A673 (cell line): ENCODE results near the gene MICAL2. TPM values are rescaled to one million over a fixed set of nuclear protein-coding genes. Genes with fewer than 3 reads are reported as not detected.

ENCODE experiments used
- BruUV-seq: library from RNA; stranded (reverse); fragments of 400-500 nt; replicated peaks from 2 replicates; lab custom pipeline; 2021; lab: Mats Ljungman, UMichigan
- CTCF ChIA-PET: fragments of 300-600 bp; sonication (Branson Sonifier 250); formaldehyde crosslinking; loops from one replicate; lab custom pipeline; 2022; ENCODE audit warnings: antibody characterized with exemption; lab: Charles Lee
- POLR2A ChIA-PET: fragments of 300-600 bp; sonication (Branson Sonifier 250); formaldehyde crosslinking; loops from one replicate; lab custom pipeline; 2022; ENCODE audit warnings: antibody characterized with exemption; ENCODE audit not compliant: low non-redundant PET; lab: Charles Lee
- DNase-seq: peaks from one replicate; pipeline ENCODE4 v3.0.0-alpha.2; 2015; ENCODE audit warnings: low spot score
- H3K27ac ChIP-seq: fragments of 200-600 bp; sonication (generic); 2 replicates; pipeline ENCODE4 v1.5.1; 2016; ENCODE audit warnings: mixed run types, low read depth, mild to moderate bottlenecking, mixed read lengths, antibody characterized with exemption, low read length; ENCODE audit not compliant: poor library complexity, severe bottlenecking
- H3K27me3 ChIP-seq: fragments of 200-600 bp; sonication (generic); replicated peaks from 2 replicates; pipeline ENCODE4 v1.6.1; 2017; ENCODE audit warnings: mixed run types, low read depth, mild to moderate bottlenecking, mixed read lengths, antibody characterized with exemption, low read length; ENCODE audit not compliant: insufficient read depth, poor library complexity
- H3K36me3 ChIP-seq: fragments of 200-600 bp; sonication (generic); 2 replicates; pipeline ENCODE4 v1.6.1; 2016; ENCODE audit warnings: mixed run types, mild to moderate bottlenecking, mixed read lengths, antibody characterized with exemption, low read length; ENCODE audit not compliant: insufficient read depth, poor library complexity, severe bottlenecking
- H3K4me1 ChIP-seq: fragments of 200-600 bp; sonication (generic); 2 replicates; pipeline ENCODE4 v1.6.1; 2017; ENCODE audit warnings: mixed run types, mild to moderate bottlenecking, mixed read lengths, antibody characterized with exemption, low read length; ENCODE audit not compliant: insufficient read depth, poor library complexity, severe bottlenecking
- H3K4me3 ChIP-seq: fragments of 200-600 bp; sonication (generic); 2 replicates; pipeline ENCODE4 v1.5.1; 2016; ENCODE audit warnings: low read depth, mixed run types, mild to moderate bottlenecking, mixed read lengths, low read length; ENCODE audit not compliant: poor library complexity, severe bottlenecking
- H3K9me3 ChIP-seq: fragments of 200-600 bp; sonication (generic); 2 replicates; pipeline ENCODE4 v1.6.1; 2016; ENCODE audit warnings: mixed run types, low read depth, mild to moderate bottlenecking, mixed read lengths, antibody characterized with exemption, low read length; ENCODE audit not compliant: poor library complexity, severe bottlenecking
- CTCF ChIP-seq: fragments of 300-800, 200-600 bp; sonication (generic); conservative IDR thresholded peaks from 2 replicates; pipeline ENCODE4 v1.5.1; 2017; ENCODE audit warnings: low read depth, mild to moderate bottlenecking, antibody characterized with exemption, low read length, moderate library complexity, mixed read lengths
- EZH2 ChIP-seq: fragments of 200-600 bp; sonication (generic); IDR thresholded peaks from 2 replicates; pipeline ENCODE4 v1.6.1; 2017; ENCODE audit warnings: borderline replicate concordance, low read depth, mild to moderate bottlenecking, mixed read lengths, antibody characterized with exemption, low read length; ENCODE audit not compliant: poor library complexity, severe bottlenecking
- intact Hi-C: fragments of 100-400 bp; cut with micrococcal nuclease; formaldehyde crosslinking; loops from one replicate; pipeline ENCODE4 v1.10.0; 2022; ENCODE audit not compliant: unreplicated experiment
- total RNA-seq: library from RNA; stranded (reverse); gene quantifications from 2 replicates; pipeline ENCODE4 v1.2.3, GENCODE V29; 2021

MICAL2 gene
- total RNA-seq, 1 experiment from 2014 or later = 1.1 TPM

- no TSS peak for BruUV-seq
- ChIA-PET CTCF (interaction anchor here (0.6 kb wide), 1 partner anchor 141 kb away, joined by 3 read pairs; no protein-coding TSS in a partner anchor), POLR2A (no interaction called here)
- no peaks in the 10 kb centered on the region for H3K36me3 ChIP-seq
- no peaks in the 10 kb centered on the region for H3K27me3 ChIP-seq
- no peak for DNase-seq
- H3K27ac ChIP-seq = no peak overlapping the region
- no peaks in the 10 kb centered on the region for H3K4me1 ChIP-seq
- intact Hi-C loops = no loop called here
- no peak for TF ChIP-seq CTCF
- no peak for TF ChIP-seq EZH2
- no peaks in the 10 kb centered on the region for H3K9me3 ChIP-seq
- no peak overlapping the region for H3K4me3 ChIP-seq
Observed at GRCh38 chr11:12140186-12140793, 29.9 kb downstream of the MICAL2 start.

- Histone ChIP-seq H3K27ac (no peak overlapping the region), H3K4me1 (no peaks in the 10 kb centered on the region), H3K36me3 (no peaks in the 10 kb centered on the region), H3K27me3 (no peaks in the 10 kb centered on the region), H3K4me3 (no peak overlapping the region), H3K9me3 (no peaks in the 10 kb centered on the region)
- intact Hi-C loops = no loop called here
- POLR2A ChIA-PET = no interaction called here
- no peak for DNase-seq
- CTCF ChIA-PET = no interaction called here
- no TSS peak for BruUV-seq
- TF ChIP-seq CTCF (no peak), EZH2 (no peak)
Observed at GRCh38 chr11:12141283-12141682, 30.9 kb downstream of the MICAL2 start.

- no peak overlapping the region for H3K4me3 ChIP-seq
- intact Hi-C loops = no loop called here
- BruUV-seq = no TSS peak
- H3K27ac ChIP-seq = no peak overlapping the region
- H3K9me3 ChIP-seq = no peaks in the 10 kb centered on the region
- DNase-seq = no peak
- TF ChIP-seq CTCF (no peak), EZH2 (no peak)
- H3K36me3 ChIP-seq = no peaks in the 10 kb centered on the region
- ChIA-PET POLR2A (no interaction called here), CTCF (no interaction called here)
- no peaks in the 10 kb centered on the region for H3K27me3 ChIP-seq
- no peaks in the 10 kb centered on the region for H3K4me1 ChIP-seq
Observed at GRCh38 chr11:12142176-12142575, 31.8 kb downstream of the MICAL2 start.
